Measurements from ENCODE around the gene TTC19.
A peak's percentile ranks its signal among the peaks of the same experiment; 100 is the strongest.

The TTC19 gene

GRCh38 chr17:15999141-15999973 is at the start of gene TTC19, which contains the start of gene ZSWIM7:
Gene TTC19 (plus strand): TSS chr17:15999824. CDS start chr17:15999849, 25 bp downstream.
Gene ZSWIM7 (minus strand): TSS chr17:15999704. CDS start chr17:15999594, 110 bp downstream.
- DNase-seq: peak; percentile 95

- DNase-seq: no peak
These were observed 48.1 kb upstream of the TTC19 start for GRCh38 chr17:15951368-15952047.

- peak; percentile 23 for DNase-seq
These were observed 47.5 kb upstream of the TTC19 start for GRCh38 chr17:15952048-15952532.

- no peak for DNase-seq
These were observed 46.5 kb upstream of the TTC19 start for GRCh38 chr17:15952916-15953790.

- DNase-seq: no peak
These were observed 45.4 kb upstream of the TTC19 start for GRCh38 chr17:15954222-15954621.

- DNase-seq: peak; percentile 95
These were observed 43.7 kb upstream of the TTC19 start for GRCh38 chr17:15955793-15956541.

GRCh38 chr17:15957206-15957605 is 42.4 kb upstream of the TTC19 start:
- DNase-seq: peak; percentile 88

GRCh38 chr17:15957608-15958307 is 41.9 kb upstream of the TTC19 start:
- DNase-seq: no peak

- no peak for DNase-seq
These were observed 41.2 kb upstream of the TTC19 start for GRCh38 chr17:15958484-15958854.

- DNase-seq: no peak
These were observed 35.9 kb upstream of the TTC19 start for GRCh38 chr17:15963670-15964110.

GRCh38 chr17:15965528-15965927 is 34.1 kb upstream of the TTC19 start:
- no peak for DNase-seq

- DNase-seq: peak; percentile 55
These were observed 33.3 kb upstream of the TTC19 start for GRCh38 chr17:15966183-15966878.

- DNase-seq: peak; percentile 78
These were observed 32.8 kb upstream of the TTC19 start for GRCh38 chr17:15966879-15967248.

GRCh38 chr17:15967706-15968399 is 31.8 kb upstream of the TTC19 start:
- no peak for DNase-seq

- no peak for DNase-seq
These were observed 30.2 kb upstream of the TTC19 start for GRCh38 chr17:15969463-15969862.

GRCh38 chr17:15970500-15970899 is 29.1 kb upstream of the TTC19 start:
- DNase-seq: peak; percentile 53

GRCh38 chr17:15971098-15971678 is 28.4 kb upstream of the TTC19 start:
- peak; percentile 64 for DNase-seq

- DNase-seq: no peak
These were observed 27.7 kb upstream of the TTC19 start for GRCh38 chr17:15971882-15972281.

GRCh38 chr17:15972497-15972951 is 27.1 kb upstream of the TTC19 start:
- DNase-seq: peak; percentile 46

- no peak for DNase-seq
These were observed 26.6 kb upstream of the TTC19 start for GRCh38 chr17:15973016-15973415.
